ENCODE data around the gene SIGLEC9.

SIGLEC9 gene

DNA sequence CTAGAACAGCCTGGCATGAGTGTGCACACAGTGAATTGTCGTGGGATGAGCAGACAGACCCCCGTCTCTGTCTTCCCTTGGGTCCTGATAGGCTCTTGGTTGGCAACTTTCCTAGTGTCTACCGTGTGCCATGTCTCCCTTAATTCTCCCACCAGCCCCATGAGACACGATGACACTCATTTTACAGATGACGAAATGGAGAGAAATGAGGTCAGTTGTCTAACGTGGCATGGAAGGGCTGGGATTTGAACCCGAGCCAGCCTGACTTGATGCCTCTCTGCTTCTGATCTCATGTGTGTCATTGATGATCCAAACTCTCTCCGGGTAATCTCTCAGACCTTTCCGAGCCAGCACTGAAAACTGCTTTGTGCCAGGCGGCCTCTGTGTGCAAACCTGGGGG, 33.6 kb upstream of the SIGLEC9 start:
- TF ChIP-seq, protein P1, sequence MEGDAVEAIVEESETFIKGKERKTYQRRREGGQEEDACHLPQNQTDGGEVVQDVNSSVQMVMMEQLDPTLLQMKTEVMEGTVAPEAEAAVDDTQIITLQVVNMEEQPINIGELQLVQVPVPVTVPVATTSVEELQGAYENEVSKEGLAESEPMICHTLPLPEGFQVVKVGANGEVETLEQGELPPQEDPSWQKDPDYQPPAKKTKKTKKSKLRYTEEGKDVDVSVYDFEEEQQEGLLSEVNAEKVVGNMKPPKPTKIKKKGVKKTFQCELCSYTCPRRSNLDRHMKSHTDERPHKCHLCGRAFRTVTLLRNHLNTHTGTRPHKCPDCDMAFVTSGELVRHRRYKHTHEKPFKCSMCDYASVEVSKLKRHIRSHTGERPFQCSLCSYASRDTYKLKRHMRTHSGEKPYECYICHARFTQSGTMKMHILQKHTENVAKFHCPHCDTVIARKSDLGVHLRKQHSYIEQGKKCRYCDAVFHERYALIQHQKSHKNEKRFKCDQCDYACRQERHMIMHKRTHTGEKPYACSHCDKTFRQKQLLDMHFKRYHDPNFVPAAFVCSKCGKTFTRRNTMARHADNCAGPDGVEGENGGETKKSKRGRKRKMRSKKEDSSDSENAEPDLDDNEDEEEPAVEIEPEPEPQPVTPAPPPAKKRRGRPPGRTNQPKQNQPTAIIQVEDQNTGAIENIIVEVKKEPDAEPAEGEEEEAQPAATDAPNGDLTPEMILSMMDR (IDR thresholded peaks at IDR 0.05; ENCODE audit: borderline replicate concordance, insufficient read depth, low read depth, low read length) = no peak
- no peak overlapping the region for H3K4me3 ChIP-seq (ENCODE audit: low read depth, low read length)

DNA sequence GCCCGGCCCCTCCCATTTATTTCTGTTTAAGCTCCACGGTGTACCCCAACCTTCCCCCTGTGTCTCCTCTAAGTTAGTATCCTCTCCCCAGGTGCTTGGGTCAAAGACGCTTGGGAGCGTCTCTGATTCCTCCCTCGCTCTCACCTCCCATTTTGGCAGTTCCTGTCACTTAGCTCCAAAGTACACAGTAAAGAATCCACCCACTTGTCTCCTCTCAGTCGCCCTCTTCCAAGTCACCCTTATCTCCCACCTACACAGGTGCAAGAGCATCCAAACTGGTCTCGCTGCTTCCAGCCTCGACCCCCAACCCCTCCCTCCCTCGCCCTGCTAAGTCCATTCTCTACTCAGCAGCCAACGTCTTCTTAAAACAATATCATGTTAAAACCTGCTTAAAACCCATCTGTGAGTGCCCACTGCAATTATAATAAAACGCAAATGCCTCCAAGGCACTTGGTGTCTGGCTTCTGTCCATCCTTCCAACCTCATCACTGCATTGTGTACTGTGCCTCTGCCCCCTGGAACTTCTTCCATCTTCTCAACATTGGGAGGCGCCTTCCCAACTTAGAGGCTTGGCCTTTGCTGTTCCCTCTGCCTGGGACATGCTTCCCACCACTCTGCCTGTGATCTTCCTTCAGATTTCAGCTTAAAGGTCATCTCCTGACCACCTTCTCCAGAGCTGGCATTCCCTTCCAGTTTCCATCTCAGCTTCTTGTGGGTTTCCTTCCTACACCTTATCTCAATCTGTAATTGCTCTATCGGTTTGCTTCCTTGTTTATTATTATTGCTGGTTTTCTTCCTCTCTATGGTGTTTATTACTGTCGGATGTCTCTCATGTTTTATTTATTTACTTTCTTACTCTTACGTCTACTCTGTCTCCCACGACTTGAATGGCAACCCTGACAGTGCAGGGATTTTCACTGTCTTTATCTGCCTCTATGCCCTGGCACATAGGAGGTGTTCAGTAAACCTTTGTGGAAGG, 32.5 kb upstream of the SIGLEC9 start:
- H3K4me3 ChIP-seq (ENCODE audit: low read depth, low read length) = no peak overlapping the region
- TF ChIP-seq, protein P1 (IDR thresholded peaks at IDR 0.05; ENCODE audit: borderline replicate concordance, insufficient read depth, low read depth, low read length) = no peak

GRCh38 chr19:51093101-51093500, 31.6 kb upstream of the SIGLEC9 start:
- H3K4me3 ChIP-seq (ENCODE audit: low read depth, low read length) = no peak overlapping the region

GRCh38 chr19:51093510-51094345, 31.0 kb upstream of the SIGLEC9 start:
- TF ChIP-seq, protein P1 (IDR thresholded peaks at IDR 0.05; ENCODE audit: borderline replicate concordance, insufficient read depth, low read depth, low read length) = no peak
- H3K4me3 ChIP-seq (ENCODE audit: low read depth, low read length) = no peak overlapping the region

More at GRCh38 chr19:51093101-51093500, 31.6 kb upstream of the SIGLEC9 start:
- TF ChIP-seq, protein P1 (IDR thresholded peaks at IDR 0.05; ENCODE audit: borderline replicate concordance, insufficient read depth, low read depth, low read length) = no peak

DNA sequence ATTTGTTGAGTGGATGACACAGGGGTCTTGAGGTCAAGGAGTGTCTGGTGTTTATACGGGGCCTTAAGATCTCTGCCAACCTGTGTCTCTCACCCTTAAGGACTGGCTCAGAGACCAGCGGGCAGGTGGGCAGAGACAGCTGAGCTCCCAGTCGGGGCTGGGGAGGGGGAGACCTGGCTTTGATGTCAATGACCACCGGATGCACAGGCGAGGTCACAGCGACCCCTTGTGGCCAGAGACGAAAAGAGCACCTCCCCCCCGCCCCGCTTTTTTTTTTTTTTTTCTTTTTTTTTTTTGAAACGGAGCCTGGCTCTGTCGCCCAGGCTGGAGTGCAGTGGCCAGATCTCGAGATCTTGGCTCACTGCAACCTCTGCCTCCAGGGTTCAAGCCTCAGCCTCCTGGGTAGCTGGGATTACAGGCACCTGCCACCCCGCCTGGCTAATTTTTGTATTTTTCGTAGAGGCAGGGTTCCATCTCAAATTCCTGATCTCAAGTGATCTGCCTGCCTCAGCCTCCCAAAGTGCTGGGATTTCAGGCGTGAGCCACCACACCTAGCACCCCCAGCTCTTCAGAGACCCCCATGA, 29.9 kb upstream of the SIGLEC9 start:
- no peak overlapping the region for H3K4me3 ChIP-seq (ENCODE audit: low read depth, low read length)
- TF ChIP-seq, protein P1 (IDR thresholded peaks at IDR 0.05; ENCODE audit: borderline replicate concordance, insufficient read depth, low read depth, low read length) = peak; percentile 76

DNA sequence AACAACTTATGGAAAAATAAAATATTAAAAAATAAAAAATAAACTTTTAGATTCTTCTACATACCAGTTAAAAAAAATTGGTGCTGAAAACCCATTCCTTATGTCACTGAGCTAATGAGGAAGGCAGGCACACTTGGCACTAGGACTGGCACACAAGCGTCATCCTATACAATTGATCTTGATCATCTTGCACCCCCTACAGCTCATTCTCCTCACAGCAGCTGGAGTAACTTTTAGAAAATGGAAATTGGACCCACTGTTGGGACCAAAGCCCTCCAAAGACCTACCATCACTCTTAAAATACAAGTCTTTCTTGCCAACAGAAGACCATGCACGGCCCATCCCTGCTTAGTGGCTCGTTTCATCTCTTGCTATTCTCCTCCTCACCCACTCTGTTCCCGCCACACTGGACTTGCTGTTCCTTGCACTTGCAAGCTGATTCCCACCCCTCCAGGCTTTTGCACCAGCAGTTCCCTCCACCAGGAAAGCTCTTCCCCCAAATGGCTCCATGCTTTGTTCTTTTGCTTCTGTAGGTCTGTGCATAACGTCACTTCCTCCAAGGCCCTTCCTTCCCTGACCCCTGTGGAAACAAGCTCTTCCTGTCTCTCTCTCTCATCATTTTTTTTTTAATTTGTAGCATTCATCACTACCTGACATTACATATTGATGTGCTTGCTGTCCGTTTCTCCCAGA, 28.1 kb upstream of the SIGLEC9 start:
- TF ChIP-seq, protein P1 (IDR thresholded peaks at IDR 0.05; ENCODE audit: borderline replicate concordance, insufficient read depth, low read depth, low read length) = peak; percentile 10; the same call in 1 of the 2 replicates
- H3K4me3 ChIP-seq (ENCODE audit: low read depth, low read length) = no peak overlapping the region

All from GM12875 (cell line).